KOPT-K1 (cell line): ENCODE results near the gene DYTN.

ENCODE experiments used
- H3K27ac ChIP-seq: fragments of 200-600 bp; sonication (generic); 2 replicates; pipeline ENCODE4 v1.5.1; 2016; ENCODE audit warnings: antibody characterized with exemption, mild to moderate bottlenecking, low read depth, low read length; ENCODE audit not compliant: poor library complexity, severe bottlenecking
- H3K36me3 ChIP-seq: fragments of 200-600 bp; sonication (generic); 2 replicates; pipeline ENCODE4 v1.5.1; 2017; ENCODE audit warnings: antibody characterized with exemption, mild to moderate bottlenecking, low read length, moderate library complexity; ENCODE audit not compliant: insufficient read depth
- H3K9me3 ChIP-seq: fragments of 200-600 bp; sonication (generic); 2 replicates; pipeline ENCODE4 v1.5.1; 2017; ENCODE audit warnings: antibody characterized with exemption, low read length, mild to moderate bottlenecking; ENCODE audit not compliant: insufficient read depth, poor library complexity, severe bottlenecking

The DYTN gene

DNA sequence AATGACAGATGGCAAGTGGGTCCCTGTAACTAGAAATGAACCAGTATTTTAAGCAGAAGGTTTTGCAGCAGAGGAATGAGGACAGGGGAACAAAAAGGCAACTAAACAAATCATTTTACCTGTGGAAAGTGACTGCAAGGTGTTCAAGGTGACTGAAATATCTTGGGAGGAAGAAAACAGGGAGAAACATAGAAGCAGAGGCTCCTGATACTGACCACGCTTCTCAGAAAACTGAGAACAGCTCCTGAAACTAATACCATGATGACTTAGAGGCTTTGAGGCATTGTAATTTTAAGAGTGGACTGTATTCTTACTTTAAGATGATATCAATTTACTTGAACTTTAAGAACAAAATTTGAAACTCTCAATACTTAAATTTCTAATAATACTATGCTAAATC is at the start of gene DYTN:
Gene DYTN (minus strand): TSS at position 101 of the 400 bp plus-strand sequence. CDS start 117 bp downstream, outside the sequence.
- no peaks in the 10 kb centered on the region for H3K9me3 ChIP-seq
- H3K36me3 ChIP-seq, result no peaks in the 10 kb centered on the region
- H3K27ac ChIP-seq, result no peak within 1 kb of the TSS

DNA sequence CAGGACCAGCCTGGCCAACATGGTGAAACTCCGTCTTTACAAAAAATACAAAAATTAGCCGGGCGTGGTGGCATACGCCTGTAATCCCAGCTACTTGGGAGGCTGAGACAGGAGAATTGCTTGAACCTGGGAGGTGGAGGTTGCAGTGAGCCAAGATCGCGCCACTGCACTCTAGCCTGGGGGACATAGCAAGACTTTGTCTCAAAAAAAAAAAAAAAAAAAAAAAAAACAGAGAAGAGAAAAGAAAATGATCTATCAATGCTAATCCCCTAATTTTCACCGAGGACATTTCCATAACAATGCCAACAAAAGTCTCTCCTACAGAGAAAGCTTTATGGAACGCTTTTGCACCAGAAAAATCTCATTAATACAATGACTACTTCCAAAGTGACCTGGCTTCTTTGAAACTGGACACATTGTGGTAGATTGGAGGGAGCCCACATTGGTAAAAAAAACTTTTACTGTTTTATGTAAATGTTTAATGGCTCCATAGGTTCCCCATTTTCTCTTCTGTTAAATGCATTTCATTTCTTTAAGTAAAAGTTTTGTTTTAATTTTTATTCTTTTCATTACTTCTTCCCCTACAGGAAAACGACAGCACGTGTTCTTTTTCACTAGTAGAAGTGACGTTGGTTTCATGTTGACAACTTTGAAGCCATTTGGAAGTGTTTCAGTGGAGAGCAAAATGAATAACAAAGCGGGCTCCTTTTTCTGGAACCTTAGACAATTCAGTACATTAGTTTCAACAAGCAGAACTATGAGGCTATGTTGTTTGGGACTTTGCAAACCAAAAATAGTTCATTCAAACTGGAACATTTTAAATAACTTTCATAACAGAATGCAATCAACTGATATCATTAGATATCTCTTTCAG is 48.1 kb upstream of the DYTN start:
- H3K27ac ChIP-seq, result peak overlapping the region; percentile 79
- peaks cover 44% of the 10 kb centered on the region for H3K36me3 ChIP-seq
- no peaks in the 10 kb centered on the region for H3K9me3 ChIP-seq

- Histone ChIP-seq H3K9me3 (no peaks in the 10 kb centered on the region), H3K36me3 (peaks cover 36% of the 10 kb centered on the region), H3K27ac (peak within 1 kb of the TSS; percentile 79)
Observed at GRCh38 chr2:206765242-206766056, 47.3 kb upstream of the DYTN start, which contains the start of the genes FASTKD2 and MDH1B. Gene FASTKD2 (plus strand): TSS chr2:206765606. CDS start chr2:206766694, 1,088 bp downstream. Gene MDH1B (minus strand): TSS chr2:206765328. CDS start chr2:206765271, 57 bp downstream.

DNA sequence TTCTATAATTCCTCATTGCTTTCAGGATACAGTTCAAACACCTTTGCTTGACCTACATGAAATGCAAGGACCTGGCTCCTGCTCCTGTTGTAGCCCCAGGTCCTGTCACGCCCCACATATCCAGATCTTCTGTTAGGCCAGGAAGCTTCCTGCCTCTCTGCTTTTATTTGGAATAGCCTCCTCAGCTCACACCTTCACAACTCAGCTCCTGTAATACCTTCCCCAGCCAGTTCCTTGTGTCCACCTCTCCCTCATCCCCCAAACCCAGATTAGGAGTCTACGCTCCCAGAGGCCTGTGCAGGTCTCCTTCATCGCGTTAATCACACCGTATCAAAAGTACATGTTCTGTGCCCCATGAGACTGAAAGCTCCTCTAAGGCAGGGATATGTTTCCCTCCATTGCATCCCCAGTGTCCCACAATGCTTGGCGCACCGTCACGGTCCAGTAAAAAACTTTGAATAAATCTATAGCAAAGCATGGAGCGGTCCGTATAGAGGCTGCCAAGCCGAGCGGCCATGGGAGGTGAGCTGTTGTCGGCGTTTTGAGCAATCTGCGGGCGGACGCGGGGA is 46.6 kb upstream of the DYTN start:
- Histone ChIP-seq H3K36me3 (peaks cover 29% of the 10 kb centered on the region), H3K9me3 (no peaks in the 10 kb centered on the region), H3K27ac (peak overlapping the region; percentile 79)

DNA sequence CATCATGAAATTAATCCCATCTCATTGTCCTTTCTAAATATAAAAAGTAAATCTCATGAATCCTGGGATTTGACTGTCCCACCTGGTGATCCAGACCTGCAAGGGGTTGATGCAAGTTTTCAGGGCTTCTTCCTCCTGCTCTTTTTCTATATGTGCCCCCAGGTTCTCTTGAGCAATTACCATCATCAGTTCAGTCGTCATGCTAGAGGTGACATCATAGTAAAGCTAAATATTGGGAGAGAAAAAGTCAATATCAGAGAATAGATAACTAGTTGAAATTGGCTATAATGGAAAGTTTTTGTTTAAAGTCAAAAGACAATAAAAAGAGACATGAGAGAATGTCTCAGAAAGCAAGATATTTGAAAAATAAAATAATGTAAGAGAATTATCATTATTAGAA is 38.6 kb upstream of the DYTN start:
- Histone ChIP-seq H3K9me3 (no peaks in the 10 kb centered on the region), H3K27ac (no peak overlapping the region), H3K36me3 (no peaks in the 10 kb centered on the region)

DNA sequence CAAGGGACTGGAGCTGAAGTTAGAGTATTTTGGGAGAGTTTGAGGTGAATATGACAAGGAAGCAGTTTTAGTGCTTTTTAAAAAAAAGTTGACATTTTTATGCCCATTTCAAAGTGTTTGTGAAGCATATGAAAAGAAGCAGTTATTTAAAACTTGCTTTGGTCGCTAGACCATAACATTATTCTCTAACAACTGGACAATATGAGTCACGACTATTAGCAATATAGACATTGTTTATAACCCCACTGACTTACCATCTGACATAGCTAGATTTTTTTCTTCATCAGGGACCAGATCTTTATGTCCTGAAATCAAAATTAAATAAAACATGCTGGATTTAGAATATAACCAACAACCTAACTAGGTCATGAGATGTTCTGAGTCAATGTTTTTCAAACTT is 22.6 kb upstream of the DYTN start:
- Histone ChIP-seq H3K9me3 (no peaks in the 10 kb centered on the region), H3K27ac (no peak overlapping the region), H3K36me3 (no peaks in the 10 kb centered on the region)

- no peaks in the 10 kb centered on the region for H3K9me3 ChIP-seq
- no peak overlapping the region for H3K27ac ChIP-seq
- no peaks in the 10 kb centered on the region for H3K36me3 ChIP-seq
Observed at GRCh38 chr2:206739271-206739670, 21.1 kb upstream of the DYTN start.

GRCh38 chr2:206736935-206737334 is 18.7 kb upstream of the DYTN start:
- no peaks in the 10 kb centered on the region for H3K9me3 ChIP-seq
- H3K27ac ChIP-seq, result no peak overlapping the region
- no peaks in the 10 kb centered on the region for H3K36me3 ChIP-seq

GRCh38 chr2:206733341-206733740 is 15.1 kb upstream of the DYTN start:
- no peaks in the 10 kb centered on the region for H3K36me3 ChIP-seq
- no peak overlapping the region for H3K27ac ChIP-seq
- no peaks in the 10 kb centered on the region for H3K9me3 ChIP-seq

- Histone ChIP-seq H3K27ac (no peak overlapping the region), H3K36me3 (no peaks in the 10 kb centered on the region), H3K9me3 (no peaks in the 10 kb centered on the region)
Observed at GRCh38 chr2:206728277-206729199, 10.3 kb upstream of the DYTN start.

GRCh38 chr2:206727287-206727686 is 9.1 kb upstream of the DYTN start:
- Histone ChIP-seq H3K9me3 (no peaks in the 10 kb centered on the region), H3K36me3 (no peaks in the 10 kb centered on the region), H3K27ac (no peak overlapping the region)

GRCh38 chr2:206723288-206723687 is 5.1 kb upstream of the DYTN start:
- Histone ChIP-seq H3K27ac (no peak overlapping the region), H3K36me3 (no peaks in the 10 kb centered on the region)

DNA sequence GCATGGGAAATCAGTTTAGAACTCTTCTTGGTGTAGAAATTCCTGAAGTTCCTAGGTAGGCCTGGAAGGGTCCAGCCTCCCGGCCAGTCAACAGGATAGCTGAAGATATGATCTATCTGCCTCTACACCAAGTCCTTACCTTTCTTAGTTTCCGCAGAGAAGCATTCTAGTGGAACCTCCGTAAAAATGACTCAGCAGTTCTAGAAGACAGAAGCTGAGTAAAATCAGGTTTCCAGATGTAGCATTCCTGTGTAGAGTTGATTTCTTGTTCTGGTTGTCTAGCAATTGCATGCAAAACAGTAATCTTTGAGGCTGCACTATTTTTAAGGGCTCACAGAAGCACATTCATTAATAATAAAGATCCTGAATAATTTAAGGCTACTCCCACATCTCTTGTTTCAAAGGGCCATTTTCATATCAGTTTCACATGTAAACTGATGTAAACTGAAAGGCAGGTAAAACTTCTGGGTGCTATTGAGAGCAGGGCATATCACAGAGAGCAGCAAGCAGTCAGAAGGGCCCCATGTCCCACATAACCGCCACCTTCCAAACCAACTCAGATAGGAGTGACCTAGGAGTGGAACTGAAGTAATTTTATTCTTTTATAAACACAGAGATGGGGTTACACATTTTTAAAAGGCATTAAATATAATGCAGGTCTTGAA is 3.2 kb upstream of the DYTN start:
- no peaks in the 10 kb centered on the region for H3K36me3 ChIP-seq
- no peaks in the 10 kb centered on the region for H3K9me3 ChIP-seq
- H3K27ac ChIP-seq, result no peak overlapping the region

More at GRCh38 chr2:206723288-206723687, 5.1 kb upstream of the DYTN start:
- H3K9me3 ChIP-seq, result no peaks in the 10 kb centered on the region

- H3K27ac ChIP-seq, result no peak overlapping the region
Observed at GRCh38 chr2:206716623-206717022, 1.6 kb downstream of the DYTN start.

More at GRCh38 chr2:206716623-206717022, 1.6 kb downstream of the DYTN start:
- H3K36me3 ChIP-seq, result no peaks in the 10 kb centered on the region
- H3K9me3 ChIP-seq, result no peaks in the 10 kb centered on the region
